H1 (cell line): ENCODE data around the gene CLDN12. TPM values are rescaled to one million over a fixed set of nuclear protein-coding genes. Genes with fewer than 3 reads are reported as not detected.

Experiments
- CTCF ChIA-PET: fragments of 300-600 bp; sonication (Branson Sonifier 250); formaldehyde crosslinking; loops from one replicate; lab custom pipeline; 2021; ENCODE audit not compliant: partially characterized antibody; lab: Charles Lee
- POLR2A ChIA-PET: fragments of 300-600 bp; sonication (Branson Sonifier 250); formaldehyde crosslinking; loops from one replicate; lab custom pipeline; 2021; ENCODE audit warnings: inconsistent platforms; ENCODE audit not compliant: partially characterized antibody; lab: Charles Lee
- DNase-seq, 2 experiments: peaks; one replicate each; pipeline versions ENCODE4 v3.0.0 to v3.0.0-alpha.2; 2010 to 2022; ENCODE audit warnings: low spot score in 2 of 2, low read depth in 1 of 2, mixed read lengths in 1 of 2
- FAIRE-seq: peaks from 2 replicates; lab custom pipeline; 2011; peaks lifted over from hg19 to GRCh38; lab: Jason Lieb, UNC
- H2AFZ ChIP-seq: 2 replicates; pipeline ENCODE4 v1.8.1; 2012; ENCODE audit warnings: low read length, inconsistent platforms
- H2AK5ac ChIP-seq: 2 replicates; pipeline ENCODE4 v1.6.1; 2013; ENCODE audit warnings: low read depth, low read length
- H2BK120ac ChIP-seq: replicated peaks from 2 replicates; pipeline ENCODE3; 2013; ENCODE audit warnings: low read depth, low read length, inconsistent platforms
- H2BK12ac ChIP-seq: 2 replicates; pipeline ENCODE4 v1.6.1; 2013; ENCODE audit warnings: low read depth, low read length
- H2BK15ac ChIP-seq: 2 replicates; pipeline ENCODE4 v1.6.1; 2013; ENCODE audit warnings: low read length
- H2BK20ac ChIP-seq: 2 replicates; pipeline ENCODE4 v1.6.1; 2013; ENCODE audit warnings: low read length
- H2BK5ac ChIP-seq: 2 replicates; pipeline ENCODE4 v1.6.1; 2013; ENCODE audit warnings: low read depth, low read length
- H3K14ac ChIP-seq: 2 replicates; pipeline ENCODE4 v1.6.1; 2013; ENCODE audit warnings: inconsistent platforms; ENCODE audit not compliant: insufficient read length
- H3K18ac ChIP-seq: 2 replicates; pipeline ENCODE4 v1.6.1; 2013; ENCODE audit warnings: low read length; ENCODE audit errors: extremely low read depth
- H3K23ac ChIP-seq: 2 replicates; pipeline ENCODE4 v1.6.1; 2013; ENCODE audit warnings: inconsistent platforms; ENCODE audit not compliant: insufficient read length
- H3K23me2 ChIP-seq: 2 replicates; pipeline ENCODE4 v1.6.1; 2013; ENCODE audit warnings: low read depth, low read length
- H3K27ac ChIP-seq: 2 replicates; pipeline ENCODE4 v1.6.1; 2011; ENCODE audit warnings: low read depth, low read length, inconsistent platforms
- H3K27me3 ChIP-seq, 4 experiments: replicated peaks in 1 of 4; 1 replicate in 1 of 4; 2 replicates in 3 of 4; pipeline versions ENCODE4 v1.6.1 to v1.8.1; 2011 to 2013; ENCODE audit warnings: low read length in 3 of 4, mild to moderate bottlenecking in 3 of 4, inconsistent platforms in 2 of 4, mixed read lengths in 2 of 4, moderate library complexity in 1 of 4; ENCODE audit not compliant: control insufficient read depth in 3 of 4, insufficient read depth in 3 of 4; ENCODE audit errors: extremely low read depth in 1 of 4
- H3K36me3 ChIP-seq, 4 experiments: 2 replicates each; pipeline versions ENCODE4 v1.6.1 to v1.8.1; 2011 to 2013; ENCODE audit warnings: mild to moderate bottlenecking in 4 of 4, low read length in 3 of 4, moderate library complexity in 2 of 4, control low read depth in 1 of 4, inconsistent platforms in 1 of 4; ENCODE audit not compliant: insufficient read depth in 4 of 4, control insufficient read depth in 2 of 4
- H3K4ac ChIP-seq: replicated peaks from 2 replicates; pipeline ENCODE3; 2013; ENCODE audit warnings: low read length, low read depth, mixed read lengths, inconsistent platforms; ENCODE audit not compliant: insufficient read length
- H3K4me1 ChIP-seq, 4 experiments: replicated peaks in 1 of 4; 1 replicate in 1 of 4; 2 replicates in 3 of 4; pipeline versions ENCODE4 v1.6.1 to v1.8.1; 2011 to 2013; ENCODE audit warnings: low read length in 3 of 4, inconsistent platforms in 2 of 4, mixed read lengths in 1 of 4; ENCODE audit not compliant: insufficient read depth in 4 of 4, control insufficient read depth in 3 of 4
- H3K4me2 ChIP-seq, 2 experiments: 2 replicates each; pipeline versions ENCODE4 v1.6.1 to v1.8.1; 2011 to 2013; ENCODE audit warnings: low read depth in 2 of 2, low read length in 2 of 2, control low read depth in 1 of 2, inconsistent platforms in 1 of 2, mild to moderate bottlenecking in 1 of 2; ENCODE audit not compliant: insufficient read depth in 1 of 2
- H3K4me3 ChIP-seq, 4 experiments: fragments of 200-600, 300-600 bp in 1 of 4; sonication (generic), shearing (Covaris generic), sonication (Bioruptor Twin) in 1 of 4; 2 replicates each; pipeline versions ENCODE4 v1.5.1 to v1.8.1; 2011 to 2016; ENCODE audit warnings: low read length in 4 of 4, low read depth in 3 of 4, control low read depth in 2 of 4, inconsistent platforms in 2 of 4, mild to moderate bottlenecking in 2 of 4, mixed read lengths in 1 of 4, moderate library complexity in 1 of 4; ENCODE audit not compliant: insufficient read depth in 2 of 4; ENCODE audit errors: extremely low read depth in 1 of 4
- H3K56ac ChIP-seq: replicated peaks from 2 replicates; pipeline ENCODE3; 2013; ENCODE audit warnings: low read depth, mild to moderate bottlenecking, mixed read lengths, low read length, inconsistent platforms; ENCODE audit not compliant: insufficient read length
- H3K79me1 ChIP-seq: 2 replicates; pipeline ENCODE4 v1.6.1; 2013; ENCODE audit warnings: low read depth, low read length, control low read depth
- H3K79me2 ChIP-seq, 2 experiments: 2 replicates each; pipeline versions ENCODE4 v1.6.1 to v1.8.1; 2012 to 2013; ENCODE audit warnings: low read length in 2 of 2, mild to moderate bottlenecking in 2 of 2, inconsistent platforms in 1 of 2; ENCODE audit not compliant: insufficient read depth in 2 of 2, control insufficient read depth in 1 of 2
- H3K9ac ChIP-seq, 4 experiments: replicated peaks in 1 of 4; 1 replicate in 1 of 4; 2 replicates in 3 of 4; pipeline versions ENCODE4 v1.6.1 to v1.8.1; 2011 to 2013; ENCODE audit warnings: low read depth in 3 of 4, low read length in 3 of 4, control low read depth in 2 of 4, mild to moderate bottlenecking in 2 of 4, moderate library complexity in 2 of 4, inconsistent platforms in 1 of 4; ENCODE audit errors: extremely low read depth in 1 of 4
- H3K9me3 ChIP-seq, 2 experiments: 2 replicates each; pipeline versions ENCODE4 v1.6.1 to v1.8.1; 2012 to 2013; ENCODE audit warnings: mild to moderate bottlenecking in 2 of 2, moderate library complexity in 2 of 2, control low read depth in 1 of 2, inconsistent platforms in 1 of 2, low read depth in 1 of 2, low read length in 1 of 2, mixed read lengths in 1 of 2; ENCODE audit not compliant: insufficient read depth in 2 of 2
- H4K20me1 ChIP-seq, 2 experiments: replicated peaks in 1 of 2; 2 replicates each; pipeline versions ENCODE3 to v1.8.1; 2011 to 2013; ENCODE audit warnings: inconsistent platforms in 2 of 2, low read length in 2 of 2, mild to moderate bottlenecking in 1 of 2; ENCODE audit not compliant: insufficient read depth in 2 of 2, control insufficient read depth in 1 of 2
- H4K5ac ChIP-seq: 2 replicates; pipeline ENCODE4 v1.6.1; 2013; ENCODE audit warnings: low read length, low read depth, mixed read lengths, inconsistent platforms; ENCODE audit not compliant: insufficient read length
- H4K8ac ChIP-seq: 2 replicates; pipeline ENCODE4 v1.8.0; 2013; ENCODE audit warnings: mild to moderate bottlenecking, moderate library complexity, low read length, inconsistent platforms; ENCODE audit not compliant: insufficient read depth; ENCODE audit errors: extremely low read depth
- H4K91ac ChIP-seq: replicated peaks from 2 replicates; pipeline ENCODE3; 2013; ENCODE audit warnings: low read length, mixed read lengths, inconsistent platforms; ENCODE audit not compliant: insufficient read length
- CEBPB ChIP-seq: IDR thresholded peaks from 2 replicates; pipeline ENCODE4 v1.6.1; 2012; ENCODE audit warnings: low read depth, low read length
- SIN3A ChIP-seq, 2 experiments: IDR thresholded peaks in 1 of 2; conservative IDR thresholded peaks in 1 of 2; 2 replicates each; pipeline ENCODE4 v1.6.1; 2011 to 2012; ENCODE audit warnings: low read length in 2 of 2, improper control_type of control experiment in 1 of 2, low read depth in 1 of 2, mild to moderate bottlenecking in 1 of 2
- WGBS, 2 experiments: shearing (Covaris generic) in 1 of 2; methylation state at CpG; one replicate each; pipeline versions ENCODE4 v1.1.6 to v1.1.7; 2013 to 2015; ENCODE audit warnings: low lambda C conversion rate in 2 of 2, mixed read lengths in 2 of 2, inconsistent platforms in 1 of 2, low coverage in 1 of 2, missing lambda C conversion rate in 1 of 2; ENCODE audit not compliant: insufficient replicate concordance in 2 of 2, insufficient coverage in 1 of 2, insufficient read length in 1 of 2; ENCODE audit errors: extremely low coverage in 1 of 2, missing lambda C conversion rate in 1 of 2; 5-methylcytosine and 5-hydroxymethylcytosine counted together
- polyA plus RNA-seq, 7 experiments: library from polyadenylated mRNA; depleted of rRNA in 3 of 7; stranded (reverse) in 5 of 7; unstranded in 2 of 7; fragments of >200 nt in 5 of 7; fragments of 200-250 nt in 2 of 7; gene quantifications; 1 replicate in 5 of 7; 2 replicates in 1 of 7; 4 replicates in 1 of 7; pipeline versions ENCODE4 v1.2.1 to v1.2.3, GENCODE V29; 2011 to 2013; ENCODE audit warnings: missing spikeins in 2 of 7, mixed read lengths in 2 of 7
- total RNA-seq: library from RNA; stranded (reverse); fragmentation: NEBNext Ultra II Directional; extraction: Animal tissue kit (Norgen Biotek cat#: 25700); gene quantifications from 2 replicates; pipeline ENCODE4 v1.2.1, GENCODE V29; 2021

Gene CLDN12
- total and polyA plus RNA-seq, 2 of the 8 experiments (the other 6 are each of a cell fraction or from before 2014, with no cell fraction given) = 49.2 to 127 TPM

GRCh38 chr7:90387470-90388240 is 15.6 kb upstream of the CLDN12 start:
- H2AFZ ChIP-seq = no peak overlapping the region
- no peaks in the 10 kb centered on the region for H3K4me1 ChIP-seq
- H2BK20ac ChIP-seq = no peak overlapping the region
- WGBS, 2 experiments = 90% methylated on average over 2 of the region's 2 CpGs; no CpG with 5 or more reads in 1 of the 2 experiments
- no peak overlapping the region for H4K5ac ChIP-seq
- DNase-seq = no peak
- ChIA-PET CTCF (no interaction called here), POLR2A (no interaction called here)
- H3K56ac ChIP-seq = no peak overlapping the region
- no peak overlapping the region for H2BK5ac ChIP-seq
- no peak overlapping the region for H3K4me3 ChIP-seq
- H3K27ac ChIP-seq = no peak overlapping the region
- H3K4ac ChIP-seq = no peak overlapping the region
- H3K4me2 ChIP-seq = no peak overlapping the region
- H3K79me2 ChIP-seq = no peaks in the 10 kb centered on the region
- FAIRE-seq = no peak
- TF ChIP-seq CEBPB (peak; percentile 43; the same call in 1 of the 2 replicates), SIN3A (conservative IDR thresholded peaks at IDR 0.05 in 1 of 2, IDR thresholded peaks at IDR 0.05 in 1 of 2; ENCODE audit: low read depth in 1 of 2, low read length in 2 of 2) (no peak)
- no peak overlapping the region for H2BK15ac ChIP-seq
- no peaks in the 10 kb centered on the region for H4K20me1 ChIP-seq
- no peak overlapping the region for H4K91ac ChIP-seq
- H2BK120ac ChIP-seq = no peak overlapping the region
- no peak overlapping the region for H3K14ac ChIP-seq
- no peaks in the 10 kb centered on the region; the same call in 1 of the 2 replicates for H3K23me2 ChIP-seq
- peaks cover 0 to 21% (median 8%) of the 10 kb centered on the region in 4 experiments; a peak in 5 of 8 replicates for H3K36me3 ChIP-seq
- H3K23ac ChIP-seq = no peak overlapping the region
- H2BK12ac ChIP-seq = no peak overlapping the region
- H3K18ac ChIP-seq = no peak overlapping the region
- no peak overlapping the region for H4K8ac ChIP-seq
- no peaks in the 10 kb centered on the region for H3K79me1 ChIP-seq
- H3K27me3 ChIP-seq = no peaks in the 10 kb centered on the region
- no peaks in the 10 kb centered on the region for H3K9me3 ChIP-seq
- no peak overlapping the region for H2AK5ac ChIP-seq
- H3K9ac ChIP-seq = no peak overlapping the region
